Stimulated activated CD4-positive, alpha-beta T cell treated with anti-CD3 and anti-CD28 coated beads, Interleukin-4, amount 100 ng/mL, for 48 hours (primary cell): Measurements from ENCODE around the gene CSNK1A1L.
"Not testable (repeated sequence)": the region's sequence is repeated elsewhere in the genome, so short reads cannot be mapped to it uniquely, and the experiment has no call there.

Source experiments
- DNase-seq, 2 donors: peaks; one replicate each; pipeline ENCODE4 v3.0.0-alpha.2; 2020; ENCODE audit warnings: low read depth in 2 of 2

CSNK1A1L gene

DNA sequence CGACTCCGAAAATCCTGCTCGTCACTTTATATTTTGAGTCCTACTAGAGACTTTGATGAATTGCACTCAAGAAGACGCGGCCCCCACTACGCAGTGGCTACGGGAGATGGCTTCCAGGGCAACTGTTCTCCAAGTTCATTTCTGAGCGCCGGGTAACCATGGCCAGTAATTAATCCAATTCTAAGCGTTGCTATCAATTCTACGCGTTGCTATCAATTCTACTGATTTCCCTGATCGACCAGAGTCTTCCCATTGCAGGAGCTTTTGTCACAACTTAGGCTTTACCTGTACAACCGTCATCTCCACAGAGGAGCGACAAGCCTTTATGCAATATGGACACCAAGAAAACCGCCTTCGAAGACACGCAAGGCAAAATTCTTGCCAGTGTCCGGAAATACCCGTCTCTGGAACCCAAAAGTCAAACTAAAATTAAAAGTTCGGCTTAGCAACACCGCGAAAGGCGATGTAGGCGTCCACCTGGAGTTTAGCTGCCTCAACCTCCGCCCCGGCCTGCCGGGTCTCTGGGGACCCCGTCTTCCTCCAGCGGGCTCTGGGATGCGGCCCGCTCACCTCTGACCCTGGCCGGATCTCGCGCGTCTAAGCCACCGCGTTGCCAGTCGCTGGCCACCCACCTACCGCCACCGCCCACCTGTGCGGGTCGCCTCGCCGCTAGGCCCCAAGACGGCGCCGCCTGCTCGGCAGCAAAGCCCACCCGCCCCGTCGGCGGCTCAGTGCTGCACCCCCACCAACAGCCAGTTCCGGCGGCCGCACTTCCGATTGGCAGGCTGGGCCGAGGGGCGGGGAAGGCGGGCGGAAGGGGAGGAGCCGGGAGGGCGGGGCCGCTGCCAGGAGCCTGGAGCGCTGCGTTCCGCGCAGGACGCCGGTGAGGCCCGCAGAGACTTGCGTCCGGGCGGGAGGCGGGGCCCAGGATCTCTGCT lies 46.3 kb downstream of the CSNK1A1L start, which contains the start of gene SUPT20H:
SUPT20H (minus strand) TSS at position 779 of the 938 bp plus-strand sequence. CDS start 8,198 bp downstream, outside the sequence.
- peak; percentile 93 to 94 for DNase-seq

DNA sequence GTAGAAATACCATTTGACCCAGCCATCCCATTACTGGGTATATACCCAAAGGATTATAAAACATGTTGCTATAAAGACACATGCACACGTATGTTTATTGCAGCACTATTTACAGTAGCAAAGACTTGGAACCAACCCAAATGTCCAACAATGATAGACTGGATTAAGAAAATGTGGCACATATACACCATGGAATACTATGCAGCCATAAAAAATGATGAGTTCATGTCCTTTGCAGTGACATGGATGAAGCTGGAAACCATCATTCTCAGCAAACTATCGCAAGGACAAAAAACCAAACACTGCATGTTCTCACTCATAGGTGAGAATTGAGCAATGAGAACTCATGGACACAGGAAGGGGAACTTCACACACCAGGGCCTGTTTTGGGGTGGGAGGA lies 49.2 kb downstream of the CSNK1A1L start:
- not testable (repeated sequence) for DNase-seq
